Neural crest cell (in vitro differentiated cells): ENCODE data around the gene DCANP1. TPM values are rescaled to one million over a fixed set of nuclear protein-coding genes. Genes with fewer than 3 reads are reported as not detected.

Source experiments
- DNase-seq: peaks from one replicate; pipeline ENCODE4 v3.0.0; 2021; ENCODE audit warnings: low read depth, mixed read lengths, low spot score
- H3K27ac Mint-ChIP-seq: one replicate; pipeline ENCODE4 v1.8.0; 2021; ENCODE audit warnings: mild to moderate bottlenecking, mixed read lengths; ENCODE audit not compliant: unreplicated experiment
- H3K27me3 Mint-ChIP-seq: 2 replicates; pipeline ENCODE4 v1.8.0; 2021; ENCODE audit warnings: low read depth, mild to moderate bottlenecking, mixed read lengths
- H3K36me3 Mint-ChIP-seq: 2 replicates; pipeline ENCODE4 v1.8.0; 2021; ENCODE audit warnings: low read depth, mild to moderate bottlenecking, mixed read lengths
- H3K4me1 Mint-ChIP-seq: 2 replicates; pipeline ENCODE4 v1.8.0; 2021; ENCODE audit warnings: mixed read lengths
- H3K4me3 Mint-ChIP-seq: one replicate; pipeline ENCODE4 v1.8.0; 2021; ENCODE audit warnings: mild to moderate bottlenecking, mixed read lengths
- H3K9me3 Mint-ChIP-seq: 2 replicates; pipeline ENCODE4 v1.8.0; 2021; ENCODE audit warnings: mixed read lengths
- CTCF ChIP-seq: fragments of 200-600 bp; sonication (generic); conservative IDR thresholded peaks from 2 replicates; pipeline ENCODE4 v1.5.0; 2021; ENCODE audit warnings: antibody characterized with exemption, mild to moderate bottlenecking
- total RNA-seq: library from RNA; stranded (reverse); gene quantifications from 2 replicates; pipeline ENCODE4 v1.2.1, GENCODE V29; 2021

Gene DCANP1
- total RNA-seq, 1 donor from 2014 or later = not detected

- no peaks in the 10 kb centered on the region for H3K9me3 Mint-ChIP-seq
- no peak overlapping the region for H3K27ac Mint-ChIP-seq
- TF ChIP-seq CTCF = no peak
- H3K36me3 Mint-ChIP-seq = no peaks in the 10 kb centered on the region
- no peak overlapping the region for H3K4me3 Mint-ChIP-seq
- H3K4me1 Mint-ChIP-seq = peaks cover 6% of the 10 kb centered on the region
- peaks cover 98% of the 10 kb centered on the region for H3K27me3 Mint-ChIP-seq
- DNase-seq = no peak
These were observed 22.8 kb upstream of the DCANP1 start for GRCh38 chr5:135469911-135470310.

GRCh38 chr5:135468541-135468940 lies 21.4 kb upstream of the DCANP1 start:
- no peak for DNase-seq
- Mint-ChIP-seq H3K4me3 (no peak overlapping the region), H3K36me3 (no peaks in the 10 kb centered on the region), H3K27ac (no peak overlapping the region), H3K9me3 (no peaks in the 10 kb centered on the region), H3K27me3 (peaks cover 98% of the 10 kb centered on the region), H3K4me1 (peaks cover 6% of the 10 kb centered on the region)
- no peak for TF ChIP-seq CTCF

GRCh38 chr5:135467871-135468485 lies 20.8 kb upstream of the DCANP1 start:
- no peak overlapping the region for H3K27ac Mint-ChIP-seq
- peaks cover 6% of the 10 kb centered on the region for H3K4me1 Mint-ChIP-seq
- H3K4me3 Mint-ChIP-seq = no peak overlapping the region
- TF ChIP-seq CTCF = no peak
- peaks cover 98% of the 10 kb centered on the region for H3K27me3 Mint-ChIP-seq
- no peaks in the 10 kb centered on the region for H3K36me3 Mint-ChIP-seq
- no peaks in the 10 kb centered on the region for H3K9me3 Mint-ChIP-seq
- no peak for DNase-seq

GRCh38 chr5:135467051-135467625 lies 20.0 kb upstream of the DCANP1 start:
- no peak for DNase-seq
- Mint-ChIP-seq H3K27ac (no peak overlapping the region), H3K36me3 (no peaks in the 10 kb centered on the region), H3K9me3 (no peaks in the 10 kb centered on the region), H3K4me3 (no peak overlapping the region), H3K4me1 (peaks cover 10% of the 10 kb centered on the region), H3K27me3 (peaks cover 99% of the 10 kb centered on the region)
- no peak for TF ChIP-seq CTCF

- peaks cover 99% of the 10 kb centered on the region for H3K27me3 Mint-ChIP-seq
- peak overlapping the region; percentile 28 for H3K4me3 Mint-ChIP-seq
- H3K9me3 Mint-ChIP-seq = no peaks in the 10 kb centered on the region
- H3K36me3 Mint-ChIP-seq = no peaks in the 10 kb centered on the region
- no peak overlapping the region for H3K27ac Mint-ChIP-seq
- H3K4me1 Mint-ChIP-seq = peaks cover 10% of the 10 kb centered on the region
- peak; percentile 89 for TF ChIP-seq CTCF
- DNase-seq = peak; percentile 87
These were observed 19.3 kb upstream of the DCANP1 start for GRCh38 chr5:135466178-135467050.
